NT2/D1 (cell line): ENCODE results near the gene YBX2.

Source experiments
- DNase-seq: peaks from one replicate; pipeline ENCODE4 v3.0.0-alpha.2; 2011; ENCODE audit warnings: low read depth, low spot score
- H3K27me3 ChIP-seq: 2 replicates; pipeline ENCODE4 v1.6.0; 2011; ENCODE audit warnings: mild to moderate bottlenecking; ENCODE audit not compliant: insufficient read length, insufficient read depth
- H3K36me3 ChIP-seq: 2 replicates; pipeline ENCODE4 v1.6.1; 2011; ENCODE audit warnings: mild to moderate bottlenecking, low read length, mixed read lengths; ENCODE audit not compliant: insufficient read depth, insufficient read length
- H3K4me1 ChIP-seq: 2 replicates; pipeline ENCODE4 v1.5.1; 2011; ENCODE audit not compliant: insufficient read depth, insufficient read length
- H3K4me3 ChIP-seq: 2 replicates; pipeline ENCODE4 v1.5.1; 2011; ENCODE audit warnings: low read depth; ENCODE audit not compliant: insufficient read length
- H3K9ac ChIP-seq: 2 replicates; pipeline ENCODE4 v1.6.0; 2011; ENCODE audit warnings: low read depth; ENCODE audit not compliant: insufficient read length
- H3K9me3 ChIP-seq: 2 replicates; pipeline ENCODE4 v1.5.1; 2011; ENCODE audit warnings: mild to moderate bottlenecking, low read length; ENCODE audit not compliant: insufficient read depth
- SUZ12 ChIP-seq: IDR thresholded peaks from 2 replicates; pipeline ENCODE4 v1.6.1; 2011; ENCODE audit not compliant: insufficient read length, insufficient read depth; ENCODE audit errors: extremely low read depth
- YY1 ChIP-seq: IDR thresholded peaks from 2 replicates; pipeline ENCODE4 v1.6.1; 2011; ENCODE audit not compliant: insufficient read length, insufficient read depth
- ZNF274 ChIP-seq: IDR thresholded peaks from 2 replicates; pipeline ENCODE4 v1.6.1; 2011; ENCODE audit warnings: mild to moderate bottlenecking, low read depth, low read length

Gene YBX2

DNA sequence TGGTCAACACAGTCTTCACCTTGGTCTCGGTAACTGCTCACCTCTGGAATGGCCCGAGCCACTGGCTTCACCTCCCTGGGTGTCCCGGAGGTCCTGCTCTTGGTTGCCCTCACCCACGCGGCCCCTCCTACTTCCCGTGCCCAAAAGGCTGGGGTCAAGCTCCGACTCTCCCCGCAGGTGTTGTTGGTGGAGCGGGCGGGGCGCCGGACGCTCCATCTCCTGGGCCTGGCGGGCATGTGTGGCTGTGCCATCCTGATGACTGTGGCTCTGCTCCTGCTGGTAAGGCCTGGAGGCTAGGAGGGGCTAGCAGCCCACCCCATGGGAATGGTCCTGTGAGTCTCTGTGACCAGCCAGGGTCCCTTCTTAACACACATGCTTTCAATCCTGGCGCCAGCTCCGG lies 9.5 kb downstream of the YBX2 start:
- no peaks in the 10 kb centered on the region for H3K9me3 ChIP-seq
- H3K4me3 ChIP-seq: no peak overlapping the region
- DNase-seq: no peak
- no peak overlapping the region for H3K9ac ChIP-seq
- H3K36me3 ChIP-seq: no peaks in the 10 kb centered on the region
- no peak for TF ChIP-seq YY1
- TF ChIP-seq ZNF274: no peak
- TF ChIP-seq SUZ12: no peak
- H3K27me3 ChIP-seq: peaks cover 14% of the 10 kb centered on the region
- H3K4me1 ChIP-seq: no peaks in the 10 kb centered on the region

DNA sequence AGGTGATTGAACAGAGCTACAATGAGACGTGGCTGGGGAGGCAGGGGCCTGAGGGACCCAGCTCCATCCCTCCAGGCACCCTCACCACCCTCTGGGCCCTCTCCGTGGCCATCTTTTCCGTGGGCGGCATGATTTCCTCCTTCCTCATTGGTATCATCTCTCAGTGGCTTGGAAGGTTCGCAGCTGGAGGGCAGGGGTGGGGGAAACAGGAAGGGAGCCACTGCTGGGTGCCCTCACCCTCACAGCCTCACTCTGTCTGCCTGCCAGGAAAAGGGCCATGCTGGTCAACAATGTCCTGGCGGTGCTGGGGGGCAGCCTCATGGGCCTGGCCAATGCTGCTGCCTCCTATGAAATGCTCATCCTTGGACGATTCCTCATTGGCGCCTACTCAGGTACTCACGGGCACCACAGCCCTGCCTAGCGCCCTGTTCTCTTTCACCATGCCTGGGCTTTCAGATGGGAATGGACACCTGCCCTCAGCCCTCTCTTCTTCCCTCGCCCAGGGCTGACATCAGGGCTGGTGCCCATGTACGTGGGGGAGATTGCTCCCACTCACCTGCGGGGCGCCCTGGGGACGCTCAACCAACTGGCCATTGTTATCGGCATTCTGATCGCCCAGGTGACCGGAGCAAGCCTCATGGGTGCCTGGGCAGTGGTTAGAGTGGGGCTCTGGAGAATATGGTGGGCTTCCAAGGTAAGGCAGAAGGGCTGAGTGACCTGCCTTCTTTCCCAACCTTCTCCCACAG lies 10.8 kb downstream of the YBX2 start:
- Histone ChIP-seq H3K9ac (no peak overlapping the region), H3K9me3 (no peaks in the 10 kb centered on the region), H3K4me1 (no peaks in the 10 kb centered on the region), H3K4me3 (no peak overlapping the region), H3K27me3 (peaks cover 14% of the 10 kb centered on the region), H3K36me3 (no peaks in the 10 kb centered on the region)
- TF ChIP-seq SUZ12 (no peak), ZNF274 (no peak), YY1 (no peak)
- no peak for DNase-seq

DNA sequence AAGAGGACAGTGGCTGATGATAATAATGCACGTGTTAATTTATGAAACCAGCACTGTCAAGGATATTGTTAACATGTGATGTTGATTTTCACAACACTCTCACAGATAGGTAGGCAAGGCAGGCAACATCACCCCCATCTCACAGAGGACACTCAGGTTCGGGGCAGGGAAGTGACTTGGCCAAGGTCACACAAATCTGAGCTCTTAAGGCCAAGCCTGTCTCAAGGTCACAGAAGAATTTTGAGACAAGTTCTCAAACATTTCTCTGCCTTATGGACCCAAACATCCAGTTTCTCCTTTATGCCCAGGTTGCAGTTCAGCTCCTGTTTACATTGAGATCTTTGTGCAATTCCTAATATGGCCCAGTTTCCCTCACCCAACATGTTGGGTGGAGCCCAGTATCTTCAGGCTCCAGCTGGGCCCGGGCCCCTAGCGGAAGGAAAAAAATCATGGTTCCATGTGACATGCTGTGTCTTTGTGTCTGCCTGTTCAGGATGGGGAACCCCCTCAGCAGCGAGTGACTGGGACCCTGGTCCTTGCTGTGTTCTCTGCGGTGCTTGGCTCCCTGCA lies 11.6 kb downstream of the YBX2 start:
- H3K4me1 ChIP-seq: no peaks in the 10 kb centered on the region
- H3K9ac ChIP-seq: peak overlapping the region; percentile 52
- TF ChIP-seq ZNF274: no peak
- no peak for TF ChIP-seq YY1
- no peak for TF ChIP-seq SUZ12
- peak overlapping the region; percentile 76 for H3K4me3 ChIP-seq
- no peaks in the 10 kb centered on the region for H3K36me3 ChIP-seq
- H3K9me3 ChIP-seq: no peaks in the 10 kb centered on the region
- peaks cover 14% of the 10 kb centered on the region for H3K27me3 ChIP-seq
- DNase-seq: no peak

DNA sequence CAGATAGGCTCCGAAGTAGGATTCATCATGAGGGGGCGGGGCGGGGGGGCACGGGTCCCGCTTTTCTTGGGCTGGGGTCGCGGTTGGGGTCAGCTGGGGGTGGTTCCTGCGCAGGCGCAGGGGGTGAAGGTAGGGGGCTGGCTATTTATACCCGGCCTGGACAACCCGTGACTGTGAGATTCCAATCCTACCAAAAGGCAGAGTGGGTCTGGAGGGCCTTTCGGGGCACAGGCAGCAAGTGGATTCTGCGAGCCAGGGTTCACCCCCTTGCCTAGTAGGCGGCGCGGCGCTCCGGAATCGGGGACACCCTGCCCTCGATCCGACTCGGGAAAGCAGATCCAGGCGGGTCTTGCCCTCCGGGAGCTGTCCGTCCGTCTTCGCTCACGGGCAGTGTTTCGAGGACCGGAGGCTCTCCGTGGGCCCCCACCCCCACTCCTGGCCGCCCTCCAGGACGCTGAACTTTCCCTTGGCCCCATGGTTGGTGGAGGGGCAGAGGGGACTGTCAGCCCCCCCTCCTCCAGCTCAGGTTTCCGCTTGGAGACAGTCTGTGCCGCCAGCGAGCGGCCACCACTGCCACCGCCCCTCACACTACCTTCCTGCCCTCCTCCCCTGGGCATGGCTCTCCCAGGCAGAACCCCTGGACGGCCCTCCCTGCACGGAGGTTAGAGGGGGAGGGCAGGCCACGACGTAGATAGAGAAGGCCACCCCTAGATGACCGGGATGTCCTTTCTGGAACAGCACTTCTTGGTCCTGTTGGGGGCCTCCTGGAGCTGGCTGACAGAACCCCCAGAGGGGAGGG lies 12.3 kb downstream of the YBX2 start:
- TF ChIP-seq YY1: no peak
- TF ChIP-seq ZNF274: no peak
- no peak for TF ChIP-seq SUZ12
- Histone ChIP-seq H3K9me3 (no peaks in the 10 kb centered on the region), H3K36me3 (no peaks in the 10 kb centered on the region), H3K9ac (peak overlapping the region; percentile 79), H3K4me3 (peak overlapping the region; percentile 76), H3K27me3 (peaks cover 14% of the 10 kb centered on the region), H3K4me1 (no peaks in the 10 kb centered on the region)
- no peak for DNase-seq

DNA sequence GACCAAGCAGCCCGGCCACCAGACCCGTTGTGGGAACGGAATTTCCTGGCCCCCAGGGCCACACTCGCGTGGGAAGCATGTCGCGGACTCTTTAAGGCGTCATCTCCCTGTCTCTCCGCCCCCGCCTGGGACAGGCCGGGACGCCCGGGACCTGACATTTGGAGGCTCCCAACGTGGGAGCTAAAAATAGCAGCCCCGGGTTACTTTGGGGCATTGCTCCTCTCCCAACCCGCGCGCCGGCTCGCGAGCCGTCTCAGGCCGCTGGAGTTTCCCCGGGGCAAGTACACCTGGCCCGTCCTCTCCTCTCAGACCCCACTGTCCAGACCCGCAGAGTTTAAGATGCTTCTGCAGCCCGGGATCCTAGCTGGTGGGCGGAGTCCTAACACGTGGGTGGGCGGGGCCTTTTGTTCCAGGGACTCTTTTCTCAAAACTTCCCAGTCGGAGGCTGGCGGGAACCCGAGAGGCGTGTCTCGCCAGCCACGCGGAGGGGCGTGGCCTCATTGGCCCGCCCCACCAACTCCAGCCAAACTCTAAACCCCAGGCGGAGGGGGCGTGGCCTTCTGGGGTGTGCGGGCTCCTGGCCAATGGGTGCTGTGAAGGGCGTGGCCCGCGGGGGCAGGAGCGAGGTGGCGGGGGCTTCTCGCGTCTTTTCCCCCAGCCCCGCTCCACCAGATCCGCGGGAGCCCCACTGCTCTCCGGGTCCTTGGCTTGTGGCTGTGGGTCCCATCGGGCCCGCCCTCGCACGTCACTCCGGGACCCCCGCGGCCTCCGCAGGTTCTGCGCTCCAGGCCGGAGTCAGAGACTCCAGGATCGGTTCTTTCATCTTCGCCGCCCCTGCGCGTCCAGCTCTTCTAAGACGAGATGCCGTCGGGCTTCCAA lies 13.1 kb downstream of the YBX2 start, which contains the start of gene SLC2A4:
SLC2A4 (plus strand) TSS at position 645 of the 879 bp plus-strand sequence; CDS start at position 862, 217 bp downstream.
- H3K36me3 ChIP-seq: no peaks in the 10 kb centered on the region
- peak within 1 kb of the TSS; percentile 79 for H3K9ac ChIP-seq
- H3K4me3 ChIP-seq: peak within 1 kb of the TSS; percentile 76
- no peaks in the 10 kb centered on the region for H3K4me1 ChIP-seq
- no peak for TF ChIP-seq YY1
- TF ChIP-seq ZNF274: no peak
- TF ChIP-seq SUZ12: no peak
- H3K27me3 ChIP-seq: peaks cover 14% of the 10 kb centered on the region
- DNase-seq: peak; percentile 88
- no peaks in the 10 kb centered on the region for H3K9me3 ChIP-seq

DNA sequence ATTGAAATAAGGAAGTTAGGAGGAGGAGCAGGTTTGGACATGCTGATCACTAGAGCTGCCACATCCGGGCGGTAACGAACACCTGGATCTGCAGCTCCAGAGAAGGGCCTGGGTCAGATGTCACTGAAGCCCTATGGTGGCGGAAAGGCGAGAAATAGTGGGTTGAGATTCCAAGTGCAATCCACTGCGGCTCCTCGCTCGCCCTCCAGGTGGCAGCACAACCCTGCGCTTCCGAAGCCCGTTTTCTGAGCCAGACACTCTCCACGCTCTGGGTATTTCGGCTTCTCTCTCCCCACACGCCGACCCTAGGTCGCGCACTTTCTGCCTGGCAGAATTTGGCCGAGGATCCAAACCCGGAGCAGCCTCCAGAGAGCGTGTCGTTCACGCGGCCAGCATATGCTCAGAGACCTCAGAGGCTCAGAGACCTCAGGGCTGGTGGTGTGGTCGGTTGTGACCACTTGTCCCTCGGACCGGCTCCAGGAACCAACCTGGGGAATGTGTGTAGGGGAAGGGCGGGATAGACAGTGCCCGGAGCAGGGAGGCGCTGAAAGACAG lies 13.8 kb downstream of the YBX2 start:
- H3K9ac ChIP-seq: peak overlapping the region; percentile 79
- no peak for TF ChIP-seq ZNF274
- no peak for TF ChIP-seq SUZ12
- no peak for TF ChIP-seq YY1
- no peaks in the 10 kb centered on the region for H3K9me3 ChIP-seq
- H3K36me3 ChIP-seq: no peaks in the 10 kb centered on the region
- no peaks in the 10 kb centered on the region for H3K4me1 ChIP-seq
- peaks cover 14% of the 10 kb centered on the region for H3K27me3 ChIP-seq
- peak; percentile 63 for DNase-seq
- H3K4me3 ChIP-seq: peak overlapping the region; percentile 33
